Astrocyte of the spinal cord (primary cell): ENCODE measurements around the gene ABCD2.
A peak's percentile ranks its signal among the peaks of the same experiment; 100 is the strongest.

Experiments used
- DNase-seq: peaks from one replicate; pipeline ENCODE4 v3.0.0; 2011; ENCODE audit warnings: low read depth, low spot score
- H3K4me3 ChIP-seq: 2 replicates; pipeline ENCODE4 v1.5.1; 2011; ENCODE audit warnings: low read depth, mild to moderate bottlenecking, low read length, moderate library complexity
- in situ Hi-C: cut with HindIII; loops from 2 replicates; pipeline ENCODE4 v1.10.0; 2017; ENCODE audit warnings: low sequenced_read_pairs
- TF ChIP-seq, protein P1 (sequence below): IDR thresholded peaks from 2 replicates; pipeline ENCODE4 v1.5.1; 2012; ENCODE audit warnings: low read depth, mild to moderate bottlenecking, low read length, inconsistent platforms

The ABCD2 gene

DNA sequence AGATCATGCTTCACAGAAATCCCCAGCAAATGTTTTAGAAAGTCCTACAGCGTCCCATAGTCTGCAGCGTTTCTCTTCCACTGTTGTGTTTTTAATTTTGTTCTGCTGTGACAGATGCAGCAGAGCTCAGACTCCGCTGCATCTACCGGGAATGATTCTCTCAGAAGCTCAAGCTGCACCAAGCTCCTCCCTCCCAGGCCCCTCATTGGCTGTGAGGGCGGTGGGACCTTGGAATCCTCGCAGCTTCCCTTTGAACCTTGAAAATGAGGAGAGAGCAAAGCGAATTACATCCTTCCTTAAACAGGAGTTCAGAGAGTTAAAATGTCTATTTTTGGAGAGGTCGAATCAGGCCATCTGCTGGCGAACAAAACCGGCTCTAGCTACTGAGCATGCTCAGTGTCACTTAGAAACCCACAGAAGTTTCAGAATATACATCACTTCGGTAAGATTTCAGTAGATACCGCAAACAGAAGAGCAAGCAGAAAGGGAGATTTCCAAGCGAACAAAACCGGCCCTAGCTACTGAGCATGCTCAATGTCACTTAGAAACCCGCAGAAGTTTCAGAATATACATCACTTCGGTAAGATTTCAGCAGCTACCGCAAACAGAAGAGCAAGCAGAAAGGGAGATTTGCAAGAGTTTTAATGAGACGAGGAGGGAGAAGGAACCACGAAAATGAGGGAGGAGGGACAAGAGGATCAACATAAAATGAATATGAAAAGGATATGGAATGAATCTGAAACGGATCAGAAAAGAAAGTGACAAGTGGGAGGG lies at the start of gene ABCD2:
TSS of gene ABCD2 (minus strand) at position 144 of the 774 bp plus-strand sequence. CDS start 188 bp downstream, outside the sequence.
- DNase-seq = peak; percentile 91
- peak within 1 kb of the TSS; percentile 68 for H3K4me3 ChIP-seq
- in situ Hi-C loops = no loop called here
- TF ChIP-seq, protein P1, sequence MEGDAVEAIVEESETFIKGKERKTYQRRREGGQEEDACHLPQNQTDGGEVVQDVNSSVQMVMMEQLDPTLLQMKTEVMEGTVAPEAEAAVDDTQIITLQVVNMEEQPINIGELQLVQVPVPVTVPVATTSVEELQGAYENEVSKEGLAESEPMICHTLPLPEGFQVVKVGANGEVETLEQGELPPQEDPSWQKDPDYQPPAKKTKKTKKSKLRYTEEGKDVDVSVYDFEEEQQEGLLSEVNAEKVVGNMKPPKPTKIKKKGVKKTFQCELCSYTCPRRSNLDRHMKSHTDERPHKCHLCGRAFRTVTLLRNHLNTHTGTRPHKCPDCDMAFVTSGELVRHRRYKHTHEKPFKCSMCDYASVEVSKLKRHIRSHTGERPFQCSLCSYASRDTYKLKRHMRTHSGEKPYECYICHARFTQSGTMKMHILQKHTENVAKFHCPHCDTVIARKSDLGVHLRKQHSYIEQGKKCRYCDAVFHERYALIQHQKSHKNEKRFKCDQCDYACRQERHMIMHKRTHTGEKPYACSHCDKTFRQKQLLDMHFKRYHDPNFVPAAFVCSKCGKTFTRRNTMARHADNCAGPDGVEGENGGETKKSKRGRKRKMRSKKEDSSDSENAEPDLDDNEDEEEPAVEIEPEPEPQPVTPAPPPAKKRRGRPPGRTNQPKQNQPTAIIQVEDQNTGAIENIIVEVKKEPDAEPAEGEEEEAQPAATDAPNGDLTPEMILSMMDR = no peak

DNA sequence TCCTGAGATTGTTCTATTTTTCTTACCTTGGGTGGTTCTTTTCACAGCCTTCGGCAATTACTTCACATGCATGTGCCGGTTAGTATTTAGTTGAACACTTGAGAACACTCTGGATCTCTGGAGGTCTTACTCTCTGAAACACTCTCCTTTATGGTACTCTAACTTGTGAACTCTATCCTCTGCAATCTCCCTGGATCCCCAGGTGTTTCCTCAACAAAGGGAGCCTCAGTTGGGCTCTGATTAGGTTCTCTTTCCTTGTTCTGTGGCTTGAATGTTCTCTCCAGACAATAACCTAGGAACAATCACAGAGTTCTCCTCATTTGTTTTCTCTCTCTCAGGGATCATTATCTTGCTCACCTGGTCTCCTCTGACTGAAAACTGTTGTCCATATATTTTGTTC lies 40.5 kb upstream of the ABCD2 start:
- H3K4me3 ChIP-seq = no peak overlapping the region
- in situ Hi-C loops = no loop called here
- TF ChIP-seq, protein P1 = no peak

DNA sequence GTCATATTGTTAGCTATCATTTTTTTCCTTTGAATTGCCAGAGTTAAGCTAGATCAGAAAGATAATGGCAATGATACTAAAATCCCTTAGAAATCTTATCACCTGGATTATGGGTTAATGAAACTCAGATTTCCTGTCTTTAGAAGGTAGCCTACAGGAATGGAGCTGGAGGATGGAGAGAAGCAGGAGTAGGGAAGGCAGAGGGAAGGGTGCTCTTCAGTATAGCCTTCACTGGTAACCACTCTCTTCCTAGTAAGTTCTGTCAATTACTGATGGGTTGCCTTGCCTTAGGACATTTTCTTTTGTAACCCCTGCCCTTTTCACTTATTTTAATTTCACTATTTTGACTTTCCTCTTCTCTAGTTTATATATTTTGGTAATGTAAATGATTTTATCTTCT lies 27.8 kb upstream of the ABCD2 start:
- no peak for DNase-seq
- in situ Hi-C loops = no loop called here
- TF ChIP-seq, protein P1 = no peak
- no peak overlapping the region for H3K4me3 ChIP-seq

More for the DNA sequence above, 40.5 kb upstream of the ABCD2 start:
- DNase-seq = no peak

DNA sequence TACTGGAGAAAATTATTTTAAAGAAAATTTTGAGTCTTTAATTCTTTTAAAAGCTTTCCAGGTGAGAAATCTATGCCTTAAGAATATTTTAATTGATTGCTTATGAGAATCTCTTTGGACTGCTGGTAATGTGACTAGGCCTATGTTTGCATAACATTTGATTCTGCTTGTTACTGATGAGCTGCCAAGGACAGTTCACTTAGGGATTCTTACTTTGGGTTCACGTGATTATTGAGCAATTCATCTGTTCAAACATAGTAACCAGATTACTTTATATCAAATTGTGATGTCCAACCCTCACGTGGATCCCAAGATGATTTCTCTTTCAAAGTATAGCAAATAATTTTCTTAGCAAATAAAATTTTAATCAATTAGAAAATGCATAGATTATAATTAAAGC lies 27.4 kb upstream of the ABCD2 start:
- H3K4me3 ChIP-seq = no peak overlapping the region
- TF ChIP-seq, protein P1 = no peak
- in situ Hi-C loops = no loop called here
- DNase-seq = no peak

DNA sequence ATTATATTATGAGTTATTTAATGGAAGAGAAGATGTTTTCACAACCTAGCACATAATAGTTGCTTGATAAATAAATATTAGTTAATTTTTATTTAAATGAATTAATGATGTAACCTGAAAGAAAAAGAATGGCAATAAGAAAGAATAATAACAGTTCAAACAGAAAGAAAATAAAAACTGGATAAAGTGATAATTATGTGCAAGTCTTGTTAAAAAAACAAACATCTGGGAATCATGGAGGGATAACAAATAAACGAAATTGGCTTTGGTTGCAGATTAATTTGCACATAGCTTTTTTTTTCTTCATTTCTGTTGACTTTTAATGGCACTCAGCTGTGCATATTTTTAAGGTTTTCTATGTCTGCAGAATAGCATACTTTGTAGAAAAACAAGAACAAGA lies 23.4 kb upstream of the ABCD2 start:
- TF ChIP-seq, protein P1 = no peak
- H3K4me3 ChIP-seq = no peak overlapping the region
- in situ Hi-C loops = no loop called here
- no peak for DNase-seq

DNA sequence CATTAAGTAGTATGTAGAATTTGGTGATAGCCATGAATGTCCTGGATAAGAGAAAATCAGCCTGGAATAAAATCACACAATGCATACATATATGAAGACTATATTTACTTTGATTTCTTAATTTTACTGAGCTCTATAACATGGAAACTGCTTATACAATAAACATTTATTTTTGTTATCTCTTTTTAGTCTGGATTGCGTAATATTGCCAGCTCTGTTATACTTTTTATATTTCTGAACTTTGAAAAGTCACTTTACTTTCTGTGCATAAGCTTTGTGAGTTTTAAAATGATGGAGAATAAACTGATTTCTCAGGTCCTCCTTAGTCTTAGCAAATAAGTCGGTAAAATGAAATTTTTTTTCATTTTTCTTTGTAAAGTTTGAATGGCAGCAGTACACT lies 19.2 kb upstream of the ABCD2 start:
- H3K4me3 ChIP-seq = no peak overlapping the region
- DNase-seq = no peak
- TF ChIP-seq, protein P1 = no peak
- in situ Hi-C loops = no loop called here

GRCh38 chr12:39638178-39638577 lies 18.6 kb upstream of the ABCD2 start:
- H3K4me3 ChIP-seq = no peak overlapping the region
- TF ChIP-seq, protein P1 = no peak
- in situ Hi-C loops = no loop called here
- DNase-seq = no peak
